Left kidney (tissue), 8 donors: ENCODE results near the gene ACBD4. TPM values are rescaled to one million over a fixed set of nuclear protein-coding genes. Genes with fewer than 3 reads are reported as not detected.

Source experiments
- DNase-seq: peaks from one replicate; pipeline ENCODE4 v3.0.0-alpha.2; 2013
- long read RNA-seq, 8 donors: transcript quantifications; one replicate each; lab custom pipeline, GENCODE V29; 2026
- polyA plus RNA-seq: library from polyadenylated mRNA; unstranded; fragments of 120-200 nt; gene quantifications from one replicate; pipeline ENCODE4 v1.2.1, GENCODE V29; 2013; ENCODE audit not compliant: insufficient read length

ACBD4 gene, protein sequence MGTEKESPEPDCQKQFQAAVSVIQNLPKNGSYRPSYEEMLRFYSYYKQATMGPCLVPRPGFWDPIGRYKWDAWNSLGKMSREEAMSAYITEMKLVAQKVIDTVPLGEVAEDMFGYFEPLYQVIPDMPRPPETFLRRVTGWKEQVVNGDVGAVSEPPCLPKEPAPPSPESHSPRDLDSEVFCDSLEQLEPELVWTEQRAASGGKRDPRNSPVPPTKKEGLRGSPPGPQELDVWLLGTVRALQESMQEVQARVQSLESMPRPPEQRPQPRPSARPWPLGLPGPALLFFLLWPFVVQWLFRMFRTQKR
- polyA plus RNA-seq: 11.8 TPM
- long read RNA-seq, donor 1, partial matches to known transcripts: 0 of 3 reads
- long read RNA-seq, donor 1, other reads (novel, unspliced or antisense): 0 of 3 reads
- long read RNA-seq, donor 2, partial matches to known transcripts: 0 of 1 reads
- long read RNA-seq, donor 2, other reads (novel, unspliced or antisense): 0 of 1 reads
- long read RNA-seq, donor 3: 0 reads
- long read RNA-seq, donor 4: 0 reads
- long read RNA-seq, donor 5, partial matches to known transcripts: 0 of 3 reads
- long read RNA-seq, donor 5, other reads (novel, unspliced or antisense): 0 of 3 reads
- long read RNA-seq, donor 6, partial matches to known transcripts: 0 of 1 reads
- long read RNA-seq, donor 6, other reads (novel, unspliced or antisense): 0 of 1 reads
- long read RNA-seq, donor 7, partial matches to known transcripts: 0 of 1 reads
- long read RNA-seq, donor 7, other reads (novel, unspliced or antisense): 0 of 1 reads
- long read RNA-seq, donor 8: 0 reads

DNA sequence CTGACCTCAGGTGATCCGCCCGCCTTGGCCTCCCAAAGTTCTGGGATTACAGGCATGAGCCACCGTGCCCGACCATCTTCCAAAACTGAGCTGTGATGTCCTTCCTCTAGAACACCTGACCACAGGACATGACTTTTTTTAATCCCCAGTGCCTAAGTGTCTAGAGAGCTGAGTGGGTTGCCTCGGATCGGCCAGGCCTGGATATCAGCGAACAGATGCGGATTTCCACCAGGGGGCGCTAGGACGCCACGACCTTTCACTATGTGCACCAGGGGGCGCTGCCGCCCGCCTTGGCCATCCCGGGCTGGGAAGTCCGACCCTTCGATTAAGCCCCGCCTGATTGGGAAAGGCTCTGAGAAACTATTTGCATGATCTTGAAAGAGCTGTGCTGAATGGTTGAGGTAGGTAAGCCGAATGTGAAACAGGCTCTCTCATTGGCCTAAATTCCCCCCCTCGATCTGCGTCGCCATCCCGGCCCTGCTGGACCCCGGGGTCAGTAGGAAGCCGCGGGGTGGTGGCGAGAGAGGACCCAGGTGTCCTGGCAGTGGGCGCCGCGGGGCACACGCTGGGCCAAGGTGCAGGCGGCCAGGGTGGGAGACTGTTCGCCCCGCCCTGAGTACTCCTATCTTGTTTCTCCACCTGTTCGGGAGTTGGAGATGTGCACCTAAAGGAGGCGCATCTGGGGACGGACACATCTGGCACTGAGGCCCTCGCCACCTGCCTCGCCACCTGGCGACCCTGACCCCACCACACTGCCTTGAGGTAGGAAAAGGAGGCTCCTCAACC, at the start of gene ACBD4:
Gene ACBD4 (plus strand): TSS at position 496 of the 786 bp plus-strand sequence. CDS start 458 bp downstream, outside the sequence.
- peak; percentile 96 for DNase-seq

DNA sequence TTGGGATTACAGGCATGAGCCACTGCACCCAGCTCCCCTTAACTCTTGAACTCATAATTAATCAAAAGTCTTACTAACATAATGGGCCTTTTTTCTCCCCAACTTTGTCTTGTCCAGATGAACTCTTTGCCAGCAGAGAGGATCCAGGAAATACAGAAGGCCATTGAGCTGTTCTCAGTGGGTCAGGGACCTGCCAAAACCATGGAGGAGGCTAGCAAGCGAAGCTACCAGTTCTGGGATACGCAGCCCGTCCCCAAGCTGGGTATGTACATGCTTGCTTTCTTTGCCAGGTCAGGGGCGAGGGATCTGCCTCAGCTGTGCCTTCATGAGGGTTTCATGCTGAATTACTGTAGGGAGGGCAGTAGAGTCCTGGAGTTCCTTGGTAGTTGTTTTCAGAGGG, 49.1 kb upstream of the ACBD4 start:
- DNase-seq: no peak

DNA sequence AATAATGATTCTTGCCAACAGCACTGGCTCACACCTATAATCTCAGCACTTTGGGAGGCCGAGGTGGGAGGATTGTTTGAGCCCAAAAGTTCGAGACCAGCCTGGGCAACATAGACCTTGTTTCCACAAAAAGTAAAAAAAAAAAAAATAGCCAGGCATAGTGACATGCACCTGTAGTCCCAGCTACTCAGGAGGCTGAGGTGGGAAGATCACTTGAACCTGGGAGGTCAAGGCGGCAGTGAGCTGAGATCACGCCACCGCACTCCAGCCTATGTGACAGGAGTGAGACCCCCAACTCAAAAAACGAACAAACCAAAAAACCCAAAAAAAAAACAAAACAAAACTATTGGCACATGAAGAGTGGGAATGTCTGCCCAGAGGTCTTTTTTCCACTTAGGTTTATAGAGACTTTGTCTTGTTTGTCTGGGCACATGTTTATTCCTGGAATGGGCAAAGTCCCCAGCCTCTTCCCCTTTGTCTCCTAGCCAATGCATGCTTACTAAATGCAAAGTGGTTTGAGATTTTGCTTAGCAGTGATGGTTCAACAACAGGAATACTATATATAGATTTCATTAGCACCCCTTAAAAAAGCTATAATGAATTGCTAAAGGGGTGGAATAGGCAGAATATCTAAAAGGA, 48.5 kb upstream of the ACBD4 start:
- no peak for DNase-seq

DNA sequence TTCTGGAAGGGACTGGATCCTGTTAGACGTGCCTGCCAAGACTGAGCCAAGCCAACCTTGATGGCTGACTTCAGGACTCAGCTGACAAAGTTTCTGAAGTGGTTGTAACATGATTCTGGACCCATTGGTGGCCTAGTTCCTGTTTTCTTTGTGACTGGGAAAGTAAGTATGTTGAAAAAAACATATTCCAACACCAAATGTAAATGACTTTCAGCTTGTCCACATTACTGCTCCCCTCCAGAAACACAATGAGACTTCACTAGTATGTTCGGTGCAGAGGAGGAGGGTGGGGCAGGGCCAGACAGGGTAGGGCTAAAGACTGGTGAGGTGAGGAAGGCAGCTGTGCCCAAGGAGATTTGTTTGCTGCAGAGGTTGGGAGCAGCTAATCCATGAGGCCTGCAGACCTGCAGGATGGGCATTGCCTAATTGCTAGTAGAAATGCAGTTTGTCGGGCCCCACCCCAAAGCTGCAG, 47.9 kb upstream of the ACBD4 start:
- DNase-seq: no peak

DNA sequence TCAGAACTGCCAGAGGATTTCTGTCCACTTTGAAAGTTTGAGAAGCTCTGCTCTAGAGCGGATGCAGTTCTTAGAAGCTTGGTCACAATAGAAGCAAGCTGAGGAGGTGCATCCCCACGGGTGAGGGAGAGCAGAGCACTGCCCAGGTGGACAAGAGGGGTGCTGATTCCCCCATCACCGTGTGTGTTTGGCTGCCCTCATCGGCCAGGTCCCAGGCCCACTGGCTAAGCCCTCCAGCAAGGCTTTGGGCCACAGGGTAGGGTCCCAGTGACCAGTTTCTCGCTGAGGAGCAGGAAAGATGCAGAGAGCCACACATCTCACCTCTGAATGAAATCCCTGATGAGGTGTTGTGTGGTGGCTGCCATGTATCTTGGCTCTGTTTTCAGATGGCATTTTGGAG, 47.5 kb upstream of the ACBD4 start:
- DNase-seq: no peak

DNA sequence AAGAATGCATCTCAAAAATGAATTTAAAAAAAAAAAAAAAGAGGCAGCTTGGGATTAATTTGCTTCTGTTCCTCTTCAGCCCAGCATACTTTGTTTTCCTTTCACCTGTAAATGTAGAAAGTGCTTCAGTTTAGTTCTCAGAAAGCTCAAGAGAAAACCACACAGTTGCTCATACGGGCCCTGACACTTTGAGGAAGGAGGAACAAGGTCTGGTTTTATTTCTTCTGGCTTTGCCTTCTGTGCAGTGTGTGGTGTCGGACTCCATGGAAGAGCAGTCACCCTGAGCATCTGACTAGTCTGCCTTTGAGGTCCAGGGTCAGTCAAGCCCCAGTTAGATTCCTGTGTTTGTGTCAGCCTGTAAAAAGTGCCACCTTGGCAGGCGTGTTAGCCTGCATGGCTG, 46.7 kb upstream of the ACBD4 start:
- no peak for DNase-seq

DNA sequence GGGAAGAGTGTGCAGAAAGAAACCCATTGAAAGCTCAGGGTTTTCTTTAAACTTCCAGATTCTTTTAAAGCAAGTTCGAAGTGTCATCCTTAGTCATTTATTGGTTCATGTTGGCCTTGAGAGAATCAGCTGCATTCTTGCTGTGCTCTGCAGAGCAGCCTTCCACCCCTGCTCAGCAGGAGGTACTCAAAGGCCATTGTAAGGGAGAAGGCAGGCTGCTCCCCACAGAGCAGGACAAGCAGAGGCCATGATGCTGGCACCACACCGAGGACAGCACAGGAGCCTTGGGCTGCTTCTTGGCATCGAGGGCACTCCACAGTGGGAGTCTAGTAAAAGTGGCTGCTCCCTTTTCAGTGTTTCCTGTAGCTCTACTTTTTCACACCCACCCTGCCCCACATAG, 44.8 kb upstream of the ACBD4 start:
- no peak for DNase-seq

DNA sequence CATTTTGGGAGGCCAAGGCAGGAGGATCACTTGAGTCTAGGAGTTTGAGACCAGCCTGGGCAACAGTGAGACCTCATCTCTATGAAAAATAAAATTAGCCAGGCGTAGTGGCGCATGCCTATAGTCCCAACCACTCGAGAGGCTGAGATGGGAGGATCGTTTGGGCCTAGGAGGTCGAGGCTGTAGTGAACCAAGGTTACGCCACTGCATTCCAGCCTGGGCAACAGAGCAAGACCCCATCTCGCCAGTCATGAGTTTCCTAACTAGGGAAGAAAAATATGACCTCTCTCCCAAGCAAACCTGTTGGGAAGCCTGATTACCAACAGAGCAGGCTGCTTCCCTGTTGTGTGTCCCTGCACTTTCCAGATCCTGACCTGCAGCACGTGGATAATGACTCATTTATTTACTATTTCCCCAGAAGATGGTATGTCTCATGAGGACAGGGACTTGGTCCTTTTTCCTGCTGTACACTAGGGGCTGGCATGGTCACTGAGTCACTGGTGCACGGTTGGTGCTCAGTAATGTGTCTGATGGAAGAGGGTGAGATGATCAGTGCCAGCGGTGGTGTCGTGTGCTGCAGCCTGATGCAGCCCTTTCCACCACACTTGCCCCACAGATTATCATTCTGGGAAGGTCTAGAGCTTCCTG, 43.6 kb upstream of the ACBD4 start:
- no peak for DNase-seq

DNA sequence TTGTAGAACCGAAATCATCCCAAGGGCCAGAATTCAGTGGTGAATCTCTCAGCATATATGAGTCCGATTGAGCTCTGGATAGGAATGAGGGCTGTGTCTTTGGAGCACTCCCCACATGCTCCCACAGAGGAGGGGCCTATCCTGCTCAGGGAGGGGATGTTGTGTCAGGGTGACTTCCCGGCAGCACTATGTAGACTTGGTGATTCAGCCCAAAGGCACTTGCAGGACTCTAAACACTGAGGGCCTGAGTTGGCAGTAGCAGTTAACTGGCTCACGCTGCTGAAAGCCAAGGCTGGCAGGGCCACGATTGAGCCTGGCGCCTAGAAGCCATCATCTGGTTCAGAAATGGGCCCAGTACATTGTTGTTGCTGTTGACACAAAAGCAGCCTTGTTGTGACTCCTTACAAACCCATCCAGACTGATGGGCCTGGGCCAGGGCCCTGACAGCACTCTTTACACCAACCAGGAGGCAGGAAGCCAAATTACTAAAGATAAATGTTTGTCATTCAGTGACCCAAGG, 42.5 kb upstream of the ACBD4 start:
- DNase-seq: no peak

DNA sequence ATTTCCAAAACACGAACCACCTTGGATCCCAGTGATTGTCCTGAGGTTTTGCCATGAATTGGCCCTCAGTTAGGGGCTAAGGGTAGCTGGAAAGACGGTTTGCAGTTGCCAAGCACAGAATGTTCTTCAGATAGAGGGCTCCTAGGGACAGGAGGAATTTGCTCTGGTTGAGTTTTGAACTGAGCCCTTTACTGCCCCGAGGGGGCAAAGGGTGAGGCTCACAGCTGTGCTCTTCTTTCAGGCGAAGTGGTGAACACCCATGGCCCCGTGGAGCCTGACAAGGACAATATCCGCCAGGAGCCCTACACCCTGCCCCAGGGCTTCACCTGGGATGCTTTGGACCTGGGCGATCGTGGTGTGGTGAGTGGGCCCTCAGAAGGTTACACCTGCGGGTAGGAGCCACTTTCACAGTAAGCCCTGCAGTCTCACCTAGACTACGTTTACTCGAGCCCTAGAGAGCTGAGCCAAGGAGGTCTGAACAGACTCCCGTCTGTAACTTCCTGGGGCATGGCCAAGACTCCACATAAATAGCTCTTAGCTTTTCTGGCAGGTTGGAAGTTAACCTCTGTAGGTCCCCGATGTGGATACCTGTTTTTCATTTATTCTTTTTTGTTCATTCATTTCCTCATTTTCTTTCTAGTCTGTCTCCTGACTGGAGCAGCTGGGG, 41.9 kb upstream of the ACBD4 start:
- no peak for DNase-seq

DNA sequence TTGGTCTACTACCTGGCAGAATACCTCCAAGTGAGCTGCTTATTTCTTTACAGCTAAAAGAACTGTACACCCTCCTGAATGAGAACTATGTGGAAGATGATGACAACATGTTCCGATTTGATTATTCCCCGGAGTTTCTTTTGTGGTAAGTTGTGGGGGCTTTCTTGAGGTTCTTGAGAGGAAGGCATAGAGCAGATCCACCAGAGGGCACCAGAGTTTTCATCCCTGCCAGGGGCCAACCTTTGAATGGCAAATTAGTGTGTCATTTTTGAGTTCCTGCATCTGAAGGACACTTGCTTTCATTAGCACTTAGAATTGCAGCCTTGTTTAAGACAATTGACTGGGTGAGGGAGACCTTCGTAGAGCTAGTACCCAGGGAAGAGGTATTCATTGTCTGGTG, 39.3 kb upstream of the ACBD4 start:
- no peak for DNase-seq

DNA sequence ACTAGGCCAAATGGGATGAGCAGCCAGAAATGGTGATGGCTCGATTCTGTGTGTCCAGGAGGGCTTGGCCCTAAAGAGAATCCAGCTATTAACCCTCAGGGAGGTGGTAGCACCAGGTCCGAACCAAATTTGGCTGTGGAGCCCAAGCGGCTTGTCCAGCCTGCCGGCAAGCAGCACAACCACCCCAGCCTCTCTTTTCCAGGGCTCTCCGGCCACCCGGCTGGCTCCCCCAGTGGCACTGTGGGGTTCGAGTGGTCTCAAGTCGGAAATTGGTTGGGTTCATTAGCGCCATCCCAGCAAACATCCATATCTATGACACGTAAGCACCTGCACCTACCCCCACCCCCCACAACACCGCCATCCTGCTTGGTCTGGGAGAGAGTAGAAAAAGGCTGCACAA, 38.6 kb upstream of the ACBD4 start:
- DNase-seq: no peak

DNA sequence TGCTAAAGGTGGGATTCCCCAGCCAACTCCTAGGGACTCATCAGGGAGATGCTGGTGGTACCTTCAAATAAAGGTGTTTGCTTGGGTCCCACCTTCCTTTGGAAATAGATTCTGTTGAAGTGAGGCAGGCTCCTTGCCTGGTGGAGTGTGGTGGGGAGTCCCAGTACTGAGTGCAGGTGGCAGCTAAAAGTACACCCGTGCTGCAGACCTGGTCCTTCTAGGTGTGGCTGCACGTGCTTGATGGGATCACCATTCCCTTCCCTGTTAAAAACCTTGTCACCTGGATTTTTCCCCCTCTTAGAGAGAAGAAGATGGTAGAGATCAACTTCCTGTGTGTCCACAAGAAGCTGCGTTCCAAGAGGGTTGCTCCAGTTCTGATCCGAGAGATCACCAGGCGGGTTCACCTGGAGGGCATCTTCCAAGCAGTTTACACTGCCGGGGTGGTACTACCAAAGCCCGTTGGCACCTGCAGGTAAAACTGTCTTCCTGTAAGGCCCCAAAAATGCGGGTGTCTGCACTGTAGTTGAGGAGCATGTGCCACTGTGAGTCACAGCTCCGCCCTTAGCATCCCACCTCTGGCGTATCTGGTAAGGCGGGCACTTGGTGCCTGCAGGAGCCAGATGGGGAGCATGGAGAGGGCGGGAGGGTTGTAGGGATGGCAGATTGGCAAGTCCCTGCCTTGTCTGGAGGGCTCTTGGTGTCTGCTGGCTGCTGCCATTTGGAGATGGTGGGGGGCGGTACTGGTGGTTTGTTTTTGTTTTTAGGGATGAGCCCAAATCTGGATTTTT, 37.2 kb upstream of the ACBD4 start:
- DNase-seq: no peak

DNA sequence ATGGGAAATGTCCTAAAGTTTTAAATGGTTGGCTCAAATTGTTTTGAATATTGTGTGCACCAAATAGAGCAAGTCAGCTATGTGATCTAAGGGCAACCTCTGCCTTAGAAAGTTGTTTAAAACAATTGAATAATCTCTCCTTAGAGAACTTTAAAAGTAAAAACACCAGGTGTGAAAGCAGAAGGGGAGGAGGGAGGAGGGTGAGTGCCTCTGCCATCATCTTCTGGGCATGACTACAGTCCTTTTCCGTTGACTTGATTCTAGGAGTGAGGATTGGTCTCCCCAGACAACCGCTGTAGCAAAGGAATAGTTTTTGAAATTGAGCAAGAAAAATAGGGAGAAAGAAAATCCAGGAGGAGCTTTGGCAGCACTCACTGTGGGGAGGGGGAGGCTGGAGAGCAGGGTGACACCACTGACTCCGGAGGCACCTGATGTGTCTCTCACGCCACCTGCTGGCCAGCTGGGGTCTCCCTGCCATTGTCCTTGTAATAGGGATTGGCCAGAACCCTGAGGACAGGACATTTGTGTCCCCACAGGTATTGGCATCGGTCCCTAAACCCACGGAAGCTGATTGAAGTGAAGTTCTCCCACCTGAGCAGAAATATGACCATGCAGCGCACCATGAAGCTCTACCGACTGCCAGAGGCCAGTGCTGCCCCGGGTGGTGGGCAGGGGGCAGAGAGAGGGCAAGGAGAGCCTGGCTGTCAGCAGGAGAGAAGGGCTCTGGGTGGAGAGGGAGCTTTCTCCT, 36.4 kb upstream of the ACBD4 start:
- peak; percentile 83 for DNase-seq

DNA sequence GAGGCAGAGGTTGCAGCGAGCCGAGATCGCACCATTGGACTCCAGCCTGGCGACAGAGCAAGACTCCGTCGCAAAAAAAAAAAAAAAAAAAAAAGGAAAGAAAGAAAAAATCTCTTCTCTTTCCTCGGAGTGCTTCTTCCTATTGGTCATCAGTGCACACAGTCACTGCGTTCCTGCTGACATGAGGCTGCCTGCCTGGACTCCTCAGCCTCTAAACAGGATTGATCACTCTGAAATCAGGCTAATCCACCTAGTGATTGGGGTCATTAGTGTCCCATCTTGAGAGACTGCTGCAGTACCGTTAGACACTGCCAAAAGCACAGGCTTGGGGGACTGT, 34.0 kb upstream of the ACBD4 start:
- no peak for DNase-seq

DNA sequence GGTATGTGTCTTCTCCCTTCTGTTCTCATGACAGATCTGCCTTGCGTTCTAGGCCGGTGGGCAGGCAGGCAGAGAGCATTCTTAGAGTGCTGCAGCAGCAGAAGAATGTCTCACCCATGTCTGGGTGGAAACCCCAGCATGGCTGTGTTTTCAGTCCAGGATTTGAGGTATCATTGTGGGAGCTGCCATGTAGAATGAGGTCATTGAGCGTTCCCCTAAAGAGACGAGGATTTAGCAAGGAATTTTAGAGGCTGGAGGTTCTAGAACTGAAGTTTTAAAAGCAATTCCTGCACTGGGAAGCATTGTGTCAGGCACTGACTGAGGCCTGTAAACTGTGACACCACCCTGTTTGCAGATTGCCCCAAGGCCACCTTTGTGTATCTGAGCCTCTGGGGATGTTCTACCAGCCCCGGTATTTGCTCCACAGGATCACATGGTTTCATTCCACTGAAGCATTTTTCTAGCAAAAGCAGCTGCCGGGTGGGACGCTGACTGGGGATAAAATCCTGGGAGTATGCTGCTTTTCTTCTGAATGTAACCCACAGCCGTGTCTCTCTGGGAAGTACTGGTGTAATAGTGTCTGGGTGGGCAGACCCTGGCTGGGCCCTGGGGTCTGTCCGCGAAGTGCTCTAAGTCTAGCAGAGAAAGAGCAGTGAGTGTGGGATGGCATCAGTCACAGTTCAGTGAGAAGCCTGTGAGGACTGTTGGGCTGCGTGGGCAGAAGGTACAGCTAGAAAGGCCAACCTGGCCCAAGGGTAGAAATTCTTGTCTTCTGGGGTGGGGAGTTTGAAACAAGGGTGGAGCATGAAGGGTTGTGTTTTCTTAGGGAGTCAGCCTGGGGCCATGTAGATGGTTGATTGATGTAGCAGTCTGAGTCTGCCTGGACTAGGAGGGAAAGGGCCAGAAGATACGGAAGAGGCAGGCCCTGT, 33.3 kb upstream of the ACBD4 start:
- DNase-seq: no peak

DNA sequence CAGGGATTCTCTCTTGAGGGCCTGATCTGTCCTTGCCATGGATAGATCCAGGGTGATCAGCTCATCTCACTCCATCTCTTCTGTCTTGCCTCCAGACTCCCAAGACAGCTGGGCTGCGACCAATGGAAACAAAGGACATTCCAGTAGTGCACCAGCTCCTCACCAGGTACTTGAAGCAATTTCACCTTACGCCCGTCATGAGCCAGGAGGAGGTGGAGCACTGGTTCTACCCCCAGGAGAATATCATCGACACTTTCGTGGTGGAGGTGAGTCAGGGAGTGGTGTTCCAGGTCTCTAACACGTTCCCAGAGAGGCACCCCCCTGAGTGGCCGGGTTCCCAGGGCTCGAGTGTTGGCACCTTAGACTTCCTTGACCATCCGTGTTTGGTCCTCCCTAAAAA, 32.6 kb upstream of the ACBD4 start:
- no peak for DNase-seq

DNA sequence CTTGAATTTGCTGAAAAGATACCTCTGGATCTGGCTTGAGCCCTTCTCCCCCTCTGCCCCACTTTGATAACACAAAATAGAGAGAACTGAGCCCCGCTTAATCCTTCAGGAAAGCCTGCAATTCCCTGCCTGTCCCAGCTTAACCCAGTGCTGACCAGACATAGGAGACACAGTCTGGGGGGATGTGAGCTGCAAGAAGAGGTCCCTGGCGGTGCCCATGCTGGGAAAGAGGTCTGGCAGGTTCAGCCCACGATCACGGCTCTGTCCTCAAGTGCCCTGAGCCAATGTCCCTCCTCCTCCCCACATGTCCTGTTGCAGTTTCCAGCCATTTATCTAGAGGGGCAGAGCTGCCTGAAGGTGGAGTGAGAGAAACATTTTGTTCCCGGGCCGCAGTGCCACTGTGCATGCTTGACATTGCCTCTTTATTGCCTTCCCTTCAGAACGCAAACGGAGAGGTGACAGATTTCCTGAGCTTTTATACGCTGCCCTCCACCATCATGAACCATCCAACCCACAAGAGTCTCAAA, 32.2 kb upstream of the ACBD4 start:
- DNase-seq: no peak
